Transverse colon (tissue), 4 donors: ENCODE results near the gene WDFY3. TPM values are rescaled to one million over a fixed set of nuclear protein-coding genes. Genes with fewer than 3 reads are reported as not detected.

Source experiments
- DNase-seq: peaks from one replicate; pipeline ENCODE4 v3.0.0-alpha.2; 2019
- H3K27ac ChIP-seq, 4 donors: fragments of 200-600 bp; sonication (generic); 2 replicates each; pipeline ENCODE4 v1.5.1; 2016 to 2018; ENCODE audit warnings: inconsistent platforms in 4 of 4
- H3K27me3 ChIP-seq: fragments of 200-600 bp; sonication (generic); 2 replicates; pipeline ENCODE4 v1.5.1; 2017; ENCODE audit warnings: inconsistent platforms
- H3K36me3 ChIP-seq, 4 donors: fragments of 200-600 bp; sonication (generic); 2 replicates each; pipeline ENCODE4 v1.5.1; 2017 to 2019; ENCODE audit warnings: inconsistent platforms in 4 of 4
- H3K4me1 ChIP-seq, 4 donors: fragments of 200-600 bp; sonication (generic); 2 replicates each; pipeline ENCODE4 v1.5.1; 2017 to 2020; ENCODE audit warnings: inconsistent platforms in 4 of 4
- H3K4me3 ChIP-seq, 4 donors: fragments of 200-600 bp; sonication (generic); 1 replicate in 1 of 4; 2 replicates in 3 of 4; pipeline versions ENCODE4 v1.5.1 to v1.6.1; 2017 to 2019; ENCODE audit warnings: inconsistent platforms in 4 of 4
- H3K9me3 ChIP-seq, 2 donors: fragments of 200-600 bp; sonication (generic); 2 replicates each; pipeline ENCODE4 v1.5.1; 2017 to 2019; ENCODE audit warnings: inconsistent platforms in 2 of 2
- EP300 ChIP-seq: sonication (generic); formaldehyde crosslinking; IDR thresholded peaks from one replicate; pipeline ENCODE4 v1.6.1; 2017; ENCODE audit warnings: antibody characterized with exemption, low read depth
- POLR2A ChIP-seq: fragments of 450-650 bp; IDR thresholded peaks from one replicate; pipeline ENCODE4 v1.6.1; 2016; ENCODE audit warnings: antibody characterized with exemption, mild to moderate bottlenecking, moderate library complexity
- POLR2AphosphoS5 ChIP-seq, 3 donors: sonication (generic); formaldehyde crosslinking; IDR thresholded peaks; one replicate each; pipeline ENCODE4 v1.6.1; 2016; ENCODE audit warnings: antibody characterized with exemption in 3 of 3
- WGBS, 2 donors: methylation state at CpG; one replicate each; pipeline ENCODE4 v1.1.5; 2018; ENCODE audit warnings: low coverage in 1 of 2; 5-methylcytosine and 5-hydroxymethylcytosine counted together
- in situ Hi-C, 4 donors: fragments of 200-750 bp; cut with MboI; loops; one replicate each; pipeline versions ENCODE4 v1.15.0 to v1.15.1; 2017; ENCODE audit warnings: low sequenced_read_pairs in 3 of 4, low pct_ligation_motif_present in 1 of 4, low pct_unique_long_range_greater_than_20kb in 1 of 4
- intact Hi-C: fragments of 100-400 bp; cut with DNase I; formaldehyde crosslinking; loops from one replicate; pipeline ENCODE4 v1.15.1; 2023; ENCODE audit warnings: low total_unique reads
- total RNA-seq, 4 donors: library from RNA; depleted of rRNA; stranded (reverse); fragments of >200 nt; gene quantifications; one replicate each; pipeline ENCODE4 v1.1.0, GENCODE V29; 2016
- TF ChIP-seq, protein P1 (sequence below), 5 experiments: fragments of 200-600 bp in 3 of 5; fragments of 450-650 bp in 2 of 5; sonication (generic) in 3 of 5; IDR thresholded peaks; 1 replicate in 2 of 5; 2 replicates in 3 of 5; pipeline ENCODE4 v1.5.1; 2016 to 2017; ENCODE audit warnings: antibody characterized with exemption in 5 of 5, inconsistent platforms in 3 of 5, mild to moderate bottlenecking in 2 of 5, moderate library complexity in 1 of 5

Gene WDFY3
- total RNA-seq, 4 donors from 2014 or later = 58.8 to 449 (median 69.2) TPM

DNA sequence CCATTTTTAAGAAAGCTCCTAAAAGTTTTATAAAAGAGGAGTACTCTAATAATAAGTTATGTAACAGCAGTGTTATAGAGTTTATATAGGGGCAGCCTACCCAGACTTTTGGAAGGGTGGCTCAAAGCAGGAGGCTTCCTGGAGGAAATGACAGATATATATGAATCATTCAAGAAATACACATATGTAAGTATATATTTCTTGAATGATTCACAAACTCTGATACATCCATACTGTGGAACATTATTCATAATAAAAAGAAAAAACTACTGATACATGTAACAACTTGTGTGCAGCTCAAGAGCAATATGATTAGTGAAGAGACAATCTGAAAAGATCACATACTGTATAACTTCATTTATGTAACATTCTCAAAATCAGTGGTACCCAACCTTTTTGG is 166.2 kb downstream of the WDFY3 start:
- Histone ChIP-seq H3K36me3 (peaks cover 0 to 9% (median 3%) of the 10 kb centered on the region in 4 donors), H3K27me3 (no peaks in the 10 kb centered on the region), H3K4me3 (no peak overlapping the region), H3K4me1 (peaks cover 0 to 2% (median 0%) of the 10 kb centered on the region in 4 donors), H3K27ac (no peak overlapping the region), H3K9me3 (no peaks in the 10 kb centered on the region)
- in situ Hi-C loops (no loop called here), intact Hi-C loops (no loop called here)
- TF ChIP-seq, protein P1, sequence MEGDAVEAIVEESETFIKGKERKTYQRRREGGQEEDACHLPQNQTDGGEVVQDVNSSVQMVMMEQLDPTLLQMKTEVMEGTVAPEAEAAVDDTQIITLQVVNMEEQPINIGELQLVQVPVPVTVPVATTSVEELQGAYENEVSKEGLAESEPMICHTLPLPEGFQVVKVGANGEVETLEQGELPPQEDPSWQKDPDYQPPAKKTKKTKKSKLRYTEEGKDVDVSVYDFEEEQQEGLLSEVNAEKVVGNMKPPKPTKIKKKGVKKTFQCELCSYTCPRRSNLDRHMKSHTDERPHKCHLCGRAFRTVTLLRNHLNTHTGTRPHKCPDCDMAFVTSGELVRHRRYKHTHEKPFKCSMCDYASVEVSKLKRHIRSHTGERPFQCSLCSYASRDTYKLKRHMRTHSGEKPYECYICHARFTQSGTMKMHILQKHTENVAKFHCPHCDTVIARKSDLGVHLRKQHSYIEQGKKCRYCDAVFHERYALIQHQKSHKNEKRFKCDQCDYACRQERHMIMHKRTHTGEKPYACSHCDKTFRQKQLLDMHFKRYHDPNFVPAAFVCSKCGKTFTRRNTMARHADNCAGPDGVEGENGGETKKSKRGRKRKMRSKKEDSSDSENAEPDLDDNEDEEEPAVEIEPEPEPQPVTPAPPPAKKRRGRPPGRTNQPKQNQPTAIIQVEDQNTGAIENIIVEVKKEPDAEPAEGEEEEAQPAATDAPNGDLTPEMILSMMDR (IDR thresholded peaks at IDR 0.05) = no peak
- TF ChIP-seq EP300 (no peak), POLR2A (no peak), POLR2AphosphoS5 (IDR thresholded peaks at IDR 0.05) (no peak)
- no peak for DNase-seq

- H3K27ac ChIP-seq = no peak overlapping the region
- in situ Hi-C loops (no loop called here), intact Hi-C loops (no loop called here)
- H3K4me1 ChIP-seq = peaks cover 0 to 2% (median 0%) of the 10 kb centered on the region in 4 donors
- no peaks in the 10 kb centered on the region for H3K27me3 ChIP-seq
- H3K4me3 ChIP-seq = no peak overlapping the region
- no peaks in the 10 kb centered on the region for H3K9me3 ChIP-seq
- no peak for DNase-seq
- H3K36me3 ChIP-seq = peaks cover 0 to 14% (median 6%) of the 10 kb centered on the region in 4 donors
- no peak for TF ChIP-seq EP300
- TF ChIP-seq POLR2AphosphoS5 (IDR thresholded peaks at IDR 0.05) = no peak
- no peak for TF ChIP-seq POLR2A
- TF ChIP-seq, protein P1 (IDR thresholded peaks at IDR 0.05) = no peak
- WGBS, 2 donors = 66 to 81% methylated on average over 3 of the region's 3 CpGs
These were observed 167.2 kb downstream of the WDFY3 start for GRCh38 chr4:84799318-84799717.

DNA sequence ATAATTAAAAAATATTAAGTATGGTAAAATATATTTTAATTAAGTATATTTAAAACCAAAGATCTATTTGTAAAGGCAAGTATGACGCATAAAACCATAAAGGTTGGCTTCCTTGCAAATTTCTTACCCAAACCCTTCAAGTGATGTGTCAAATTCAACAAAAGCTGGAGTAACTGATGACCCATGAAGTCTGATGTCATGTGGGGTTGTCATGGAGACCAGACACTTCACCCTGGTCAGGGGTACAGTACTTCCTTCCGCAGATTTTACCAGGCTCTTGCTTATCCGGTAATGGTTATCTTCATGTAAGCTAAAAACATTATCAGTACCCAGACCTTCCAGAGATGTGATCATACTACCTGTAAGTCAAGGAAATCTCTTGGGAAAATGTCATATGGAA is 170.1 kb downstream of the WDFY3 start:
- Histone ChIP-seq H3K27ac (no peak overlapping the region), H3K36me3 (peaks cover 0 to 31% (median 5%) of the 10 kb centered on the region in 4 donors), H3K4me1 (no peaks in the 10 kb centered on the region), H3K9me3 (no peaks in the 10 kb centered on the region), H3K27me3 (no peaks in the 10 kb centered on the region), H3K4me3 (no peak overlapping the region)
- TF ChIP-seq POLR2AphosphoS5 (IDR thresholded peaks at IDR 0.05) (no peak), POLR2A (no peak), EP300 (no peak)
- TF ChIP-seq, protein P1 (IDR thresholded peaks at IDR 0.05) = no peak
- DNase-seq = no peak
- in situ Hi-C loops = no loop called here
- intact Hi-C loops = no loop called here
- 96 to 100% methylated on average over 3 of the region's 3 CpGs for WGBS, 2 donors

DNA sequence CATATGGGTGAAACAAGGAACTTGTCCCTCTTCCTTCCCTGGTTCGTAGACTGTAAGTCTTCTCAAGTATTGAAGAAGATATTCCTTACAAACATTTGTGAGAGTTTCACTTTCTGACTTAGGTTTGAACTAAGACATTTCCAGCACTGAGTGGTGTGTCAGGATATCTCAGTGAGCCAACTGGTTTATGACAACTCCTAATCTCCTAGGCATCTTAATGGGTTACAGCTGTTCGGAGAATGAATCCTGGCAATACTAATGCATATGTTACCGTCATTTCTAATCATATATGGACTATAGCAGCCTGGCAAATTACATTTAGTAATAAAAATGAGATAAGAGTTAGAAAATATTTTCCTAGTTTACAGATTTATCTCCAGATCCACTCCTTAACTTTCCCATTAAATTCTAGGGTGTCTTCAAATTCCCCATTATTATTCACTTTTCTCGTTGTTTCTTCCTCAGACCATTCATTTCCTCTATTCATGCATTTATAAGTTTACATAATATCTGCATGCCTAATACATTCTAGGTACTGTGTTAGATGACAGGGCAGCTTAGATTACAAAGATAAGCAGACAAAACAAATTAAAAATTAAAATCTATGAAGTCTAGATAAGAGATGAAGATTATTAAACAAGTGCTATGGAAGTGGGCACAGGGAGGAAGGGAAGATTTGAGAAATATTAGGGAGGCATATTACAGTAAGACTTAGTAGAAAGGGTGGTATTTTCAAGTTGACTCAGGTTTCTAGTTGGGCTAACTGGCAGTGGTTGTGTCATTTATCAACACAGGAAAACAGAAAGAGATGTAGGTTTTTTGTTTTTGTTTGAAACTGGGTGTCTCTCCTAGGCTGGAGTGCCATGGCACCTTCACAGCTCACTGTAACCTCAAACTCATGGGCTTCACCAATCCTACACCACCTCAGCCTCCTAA is 173.9 kb downstream of the WDFY3 start:
- WGBS, 2 donors = 78 to 79% methylated on average over 4 of the region's 4 CpGs
- no peaks in the 10 kb centered on the region for H3K9me3 ChIP-seq
- H3K36me3 ChIP-seq = peaks cover 0 to 34% (median 10%) of the 10 kb centered on the region in 4 donors
- H3K27me3 ChIP-seq = no peaks in the 10 kb centered on the region
- no peak overlapping the region for H3K4me3 ChIP-seq
- in situ Hi-C loops = no loop called here
- H3K4me1 ChIP-seq = no peaks in the 10 kb centered on the region
- intact Hi-C loops = no loop called here
- no peak overlapping the region for H3K27ac ChIP-seq
- TF ChIP-seq, protein P1 (IDR thresholded peaks at IDR 0.05) = no peak
- no peak for TF ChIP-seq POLR2A
- no peak for TF ChIP-seq POLR2AphosphoS5 (IDR thresholded peaks at IDR 0.05)
- no peak for TF ChIP-seq EP300
- DNase-seq = no peak
